MM.1S (cell line): ENCODE data around the gene PCCA.

Source experiments
- DNase-seq: peaks from one replicate; pipeline ENCODE4 v3.0.0-alpha.2; 2015
- H2AFZ ChIP-seq: fragments of 300-600 bp; sonication (generic); 2 replicates; pipeline ENCODE4 v1.6.0; 2016; ENCODE audit warnings: antibody characterized with exemption, low read length
- H3F3A ChIP-seq: fragments of 300-600 bp; sonication (generic); 2 replicates; pipeline ENCODE4 v1.6.1; 2016; ENCODE audit warnings: mild to moderate bottlenecking, antibody characterized with exemption, low read length, moderate library complexity, mixed read lengths; ENCODE audit not compliant: insufficient read depth
- H3K27ac ChIP-seq: fragments of 300-600 bp; sonication (generic); 2 replicates; pipeline ENCODE4 v1.5.1; 2016; ENCODE audit warnings: mild to moderate bottlenecking, low read length
- H3K27me3 ChIP-seq: fragments of 300-600 bp; sonication (generic); replicated peaks from 2 replicates; pipeline ENCODE4 v1.6.0; 2016; ENCODE audit warnings: low read length; ENCODE audit not compliant: insufficient read depth
- H3K36me3 ChIP-seq: fragments of 300-600 bp; sonication (generic); replicated peaks from 2 replicates; pipeline ENCODE4 v1.6.1; 2016; ENCODE audit warnings: mild to moderate bottlenecking, low read length, mixed read lengths; ENCODE audit not compliant: insufficient read depth
- H3K4me1 ChIP-seq: fragments of 300-600 bp; sonication (generic); 2 replicates; pipeline ENCODE4 v1.6.1; 2016; ENCODE audit warnings: low read length, mixed read lengths
- H3K4me2 ChIP-seq: fragments of 300-600 bp; sonication (generic); 2 replicates; pipeline ENCODE4 v1.6.0; 2016; ENCODE audit warnings: low read depth, low read length
- H3K4me3 ChIP-seq: fragments of 300-600 bp; sonication (generic); 2 replicates; pipeline ENCODE4 v1.5.1; 2016; ENCODE audit warnings: low read length, mixed read lengths
- H3K79me2 ChIP-seq: fragments of 300-600 bp; sonication (generic); 2 replicates; pipeline ENCODE4 v1.6.1; 2016; ENCODE audit warnings: mixed run types, low read length, mixed read lengths
- H3K9ac ChIP-seq: fragments of 300-600 bp; sonication (generic); 2 replicates; pipeline ENCODE4 v1.6.1; 2016; ENCODE audit warnings: low read length, mixed read lengths
- H3K9me2 ChIP-seq: fragments of 300-600 bp; sonication (generic); replicated peaks from 2 replicates; pipeline ENCODE4 v1.6.1; 2016; ENCODE audit warnings: mild to moderate bottlenecking, low read length, mixed read lengths; ENCODE audit not compliant: insufficient read depth
- H3K9me3 ChIP-seq: fragments of 300-600 bp; sonication (generic); replicated peaks from 2 replicates; pipeline ENCODE4 v1.6.1; 2016; ENCODE audit warnings: mild to moderate bottlenecking, low read length, mixed read lengths; ENCODE audit not compliant: insufficient read depth
- H4K20me1 ChIP-seq: fragments of 300-600 bp; sonication (generic); 2 replicates; pipeline ENCODE4 v1.6.1; 2016; ENCODE audit warnings: mild to moderate bottlenecking, low read length, moderate library complexity, mixed read lengths; ENCODE audit not compliant: insufficient read depth
- EZH2 ChIP-seq: fragments of 300-600 bp; sonication (generic); optimal IDR thresholded peaks from 2 replicates; pipeline ENCODE3; 2017; ENCODE audit warnings: low read depth, mild to moderate bottlenecking, antibody characterized with exemption, low read length, mixed read lengths
- EZH2phosphoT487 ChIP-seq: fragments of 300-600 bp; sonication (generic); IDR thresholded peaks from 2 replicates; pipeline ENCODE4 v1.6.1; 2018; ENCODE audit warnings: antibody characterized with exemption, low read length
- TF ChIP-seq, protein P1 (sequence below): fragments of 300-600 bp; sonication (generic); IDR thresholded peaks from 2 replicates; pipeline ENCODE4 v1.5.1; 2016; ENCODE audit warnings: antibody characterized with exemption, low read length, mixed read lengths

PCCA gene

DNA sequence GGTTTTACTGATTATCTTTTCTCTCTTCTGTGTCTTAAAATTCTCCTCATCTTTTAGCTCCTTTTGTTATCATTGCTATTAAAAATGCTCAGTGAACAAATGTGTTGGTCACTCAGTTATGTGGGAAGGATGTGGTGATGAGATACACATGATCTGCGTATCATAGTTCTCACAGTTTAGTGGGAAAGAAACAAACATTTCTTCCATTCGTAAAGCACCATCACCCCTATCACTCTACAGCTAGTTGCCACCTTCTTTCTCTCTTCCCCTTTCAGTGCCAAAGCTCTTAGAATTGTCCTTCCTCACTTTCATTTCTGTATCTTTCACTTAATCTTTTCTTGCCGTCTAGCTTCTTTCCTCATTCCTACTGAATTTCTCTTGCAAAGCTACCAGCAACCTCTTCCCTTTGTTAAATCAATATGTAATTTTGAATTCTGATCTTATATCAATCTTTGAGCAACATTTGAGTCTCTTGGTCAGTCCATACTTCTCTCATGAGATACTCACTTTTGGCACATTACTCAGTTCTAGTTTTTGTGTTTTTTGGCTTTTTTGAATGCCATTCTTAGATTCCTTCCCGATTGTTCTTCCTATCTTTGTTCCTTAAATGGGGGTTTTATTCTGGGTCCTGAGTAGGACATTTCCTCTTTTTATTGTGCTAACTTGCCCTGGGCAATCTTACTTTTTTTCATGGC lies 122.3 kb downstream of the PCCA start:
- TF ChIP-seq EZH2phosphoT487 (no peak), EZH2 (no peak)
- Histone ChIP-seq H3K4me2 (no peak overlapping the region), H3K27ac (no peak overlapping the region)

DNA sequence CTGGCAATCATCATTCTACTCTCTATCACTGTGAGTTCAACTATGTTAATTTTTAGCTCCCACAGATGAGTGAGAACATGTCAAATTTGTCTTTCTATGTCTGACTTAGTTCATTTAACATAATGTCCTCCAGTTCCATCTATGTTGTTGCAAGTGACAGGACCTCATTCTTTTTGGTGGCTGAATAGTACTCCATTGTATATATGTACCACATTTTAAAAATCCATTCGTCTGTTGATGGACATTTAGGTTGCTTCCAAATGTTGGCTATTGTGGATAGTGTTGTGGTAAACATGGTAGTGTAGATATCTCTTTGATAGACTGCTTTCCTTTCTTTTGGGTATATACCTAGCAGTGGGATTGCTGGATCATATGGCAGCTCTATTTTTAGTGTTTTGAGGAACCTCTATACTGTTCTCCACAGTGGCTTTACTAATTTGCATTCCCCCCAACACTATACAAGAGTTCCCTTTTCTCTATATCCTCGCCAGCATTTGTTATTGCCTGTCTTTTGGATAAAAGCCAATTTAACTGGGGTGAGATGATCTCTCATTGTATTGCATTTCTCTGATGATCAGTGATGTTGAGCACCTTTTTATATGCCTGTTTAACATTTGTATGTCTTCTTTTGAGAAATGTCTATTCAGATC lies 124.1 kb downstream of the PCCA start:
- H3K4me1 ChIP-seq = no peaks in the 10 kb centered on the region

More for the DNA sequence above, 122.3 kb downstream of the PCCA start:
- no peak overlapping the region for H3K9ac ChIP-seq
- H4K20me1 ChIP-seq = no peaks in the 10 kb centered on the region
- no peaks in the 10 kb centered on the region for H3K36me3 ChIP-seq
- H3K4me1 ChIP-seq = no peaks in the 10 kb centered on the region
- H2AFZ ChIP-seq = no peak overlapping the region
- no peaks in the 10 kb centered on the region for H3K79me2 ChIP-seq
- H3K4me3 ChIP-seq = no peak overlapping the region
- H3K27me3 ChIP-seq = no peaks in the 10 kb centered on the region
- H3K9me3 ChIP-seq = no peaks in the 10 kb centered on the region
- no peaks in the 10 kb centered on the region for H3K9me2 ChIP-seq
- no peak for DNase-seq
- H3F3A ChIP-seq = no peaks in the 10 kb centered on the region

DNA sequence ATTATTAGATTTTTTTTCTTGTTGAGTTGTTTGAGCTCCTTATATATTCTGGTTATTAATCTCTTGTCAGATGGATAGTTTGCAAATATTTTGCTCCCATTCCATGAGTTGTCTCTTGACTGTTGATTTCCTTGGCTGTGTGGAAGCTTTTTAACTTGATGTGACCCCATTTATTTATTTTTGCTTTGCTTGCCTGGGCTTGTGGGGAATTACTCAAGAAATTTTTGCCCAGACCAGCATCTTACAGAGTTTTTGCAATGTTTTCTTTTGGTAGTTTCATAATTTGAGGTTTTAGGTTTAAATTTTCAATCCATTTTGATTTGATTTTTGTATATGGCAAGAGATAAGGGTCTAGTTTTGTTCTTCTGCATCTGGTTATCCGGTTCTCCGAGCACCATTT lies 124.7 kb downstream of the PCCA start:
- no peak for DNase-seq
- Histone ChIP-seq H2AFZ (no peak overlapping the region), H3K27ac (no peak overlapping the region), H3K4me1 (no peaks in the 10 kb centered on the region), H3K9me3 (no peaks in the 10 kb centered on the region), H3K4me2 (no peak overlapping the region), H3K79me2 (no peaks in the 10 kb centered on the region), H3K9me2 (no peaks in the 10 kb centered on the region), H3K27me3 (no peaks in the 10 kb centered on the region), H4K20me1 (no peaks in the 10 kb centered on the region), H3K9ac (no peak overlapping the region), H3K4me3 (no peak overlapping the region), H3F3A (no peaks in the 10 kb centered on the region), H3K36me3 (no peaks in the 10 kb centered on the region)
- TF ChIP-seq EZH2phosphoT487 (no peak), EZH2 (no peak)
- TF ChIP-seq, protein P1, sequence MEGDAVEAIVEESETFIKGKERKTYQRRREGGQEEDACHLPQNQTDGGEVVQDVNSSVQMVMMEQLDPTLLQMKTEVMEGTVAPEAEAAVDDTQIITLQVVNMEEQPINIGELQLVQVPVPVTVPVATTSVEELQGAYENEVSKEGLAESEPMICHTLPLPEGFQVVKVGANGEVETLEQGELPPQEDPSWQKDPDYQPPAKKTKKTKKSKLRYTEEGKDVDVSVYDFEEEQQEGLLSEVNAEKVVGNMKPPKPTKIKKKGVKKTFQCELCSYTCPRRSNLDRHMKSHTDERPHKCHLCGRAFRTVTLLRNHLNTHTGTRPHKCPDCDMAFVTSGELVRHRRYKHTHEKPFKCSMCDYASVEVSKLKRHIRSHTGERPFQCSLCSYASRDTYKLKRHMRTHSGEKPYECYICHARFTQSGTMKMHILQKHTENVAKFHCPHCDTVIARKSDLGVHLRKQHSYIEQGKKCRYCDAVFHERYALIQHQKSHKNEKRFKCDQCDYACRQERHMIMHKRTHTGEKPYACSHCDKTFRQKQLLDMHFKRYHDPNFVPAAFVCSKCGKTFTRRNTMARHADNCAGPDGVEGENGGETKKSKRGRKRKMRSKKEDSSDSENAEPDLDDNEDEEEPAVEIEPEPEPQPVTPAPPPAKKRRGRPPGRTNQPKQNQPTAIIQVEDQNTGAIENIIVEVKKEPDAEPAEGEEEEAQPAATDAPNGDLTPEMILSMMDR = no peak

More for the DNA sequence above, 124.1 kb downstream of the PCCA start:
- no peaks in the 10 kb centered on the region for H4K20me1 ChIP-seq
- H3K27me3 ChIP-seq = no peaks in the 10 kb centered on the region
- H3F3A ChIP-seq = no peaks in the 10 kb centered on the region
- H3K36me3 ChIP-seq = no peaks in the 10 kb centered on the region
- no peak overlapping the region for H3K4me3 ChIP-seq
- no peaks in the 10 kb centered on the region for H3K79me2 ChIP-seq
- H3K27ac ChIP-seq = no peak overlapping the region
- no peak for TF ChIP-seq EZH2phosphoT487
- TF ChIP-seq, protein P1 = no peak
- TF ChIP-seq EZH2 = no peak
- no peak for DNase-seq
- no peak overlapping the region for H3K4me2 ChIP-seq
- no peaks in the 10 kb centered on the region for H3K9me2 ChIP-seq
- no peak overlapping the region for H3K9ac ChIP-seq
- H2AFZ ChIP-seq = no peak overlapping the region
- no peaks in the 10 kb centered on the region for H3K9me3 ChIP-seq

DNA sequence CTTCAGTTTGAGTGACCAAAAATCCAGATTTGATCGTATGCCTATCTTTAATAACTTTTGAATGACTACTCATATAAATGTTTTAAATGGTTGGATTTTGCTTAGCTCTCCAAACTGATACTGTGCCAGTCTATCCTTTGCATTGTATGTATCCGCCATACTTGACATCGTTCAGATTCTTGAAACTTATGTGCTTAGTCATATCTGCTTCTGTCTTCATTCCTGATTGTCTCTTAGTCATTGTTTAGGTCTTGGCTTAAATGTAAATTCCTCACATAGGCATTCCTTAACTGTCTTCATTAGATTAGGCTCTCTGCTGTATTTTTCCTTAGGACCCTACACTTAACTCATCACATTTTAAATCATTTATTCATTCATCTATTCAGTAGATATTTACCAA lies 126.0 kb downstream of the PCCA start:
- no peaks in the 10 kb centered on the region for H4K20me1 ChIP-seq
- no peak overlapping the region for H3K4me2 ChIP-seq
- no peak overlapping the region for H3K27ac ChIP-seq
- H3F3A ChIP-seq = no peaks in the 10 kb centered on the region
- H3K27me3 ChIP-seq = no peaks in the 10 kb centered on the region
- no peak for DNase-seq
- H3K9ac ChIP-seq = no peak overlapping the region
- no peaks in the 10 kb centered on the region for H3K9me2 ChIP-seq
- TF ChIP-seq, protein P1 = no peak
- no peak for TF ChIP-seq EZH2phosphoT487
- no peak for TF ChIP-seq EZH2
- H3K79me2 ChIP-seq = no peaks in the 10 kb centered on the region
- no peak overlapping the region for H3K4me3 ChIP-seq
- no peaks in the 10 kb centered on the region for H3K4me1 ChIP-seq
- H3K36me3 ChIP-seq = no peaks in the 10 kb centered on the region
- H3K9me3 ChIP-seq = no peaks in the 10 kb centered on the region
- no peak overlapping the region for H2AFZ ChIP-seq
